Psoas muscle (tissue), 8 donors: ENCODE results near the gene UBAC2. TPM values are rescaled to one million over a fixed set of nuclear protein-coding genes. Genes with fewer than 3 reads are reported as not detected.

Experiments used
- ATAC-seq, 4 donors: fragments of 200-7000 bp; cut with Tn5 transposase; one replicate each; pipeline ENCODE4 v1.9.1; 2020; ENCODE audit warnings: moderate library complexity in 3 of 4, mild to moderate bottlenecking in 2 of 4
- DNase-seq, 2 donors: peaks; one replicate each; pipeline ENCODE4 v3.0.0-alpha.2; 2020
- H3K27ac ChIP-seq: fragments of 200-600 bp; one replicate; pipeline ENCODE4 v1.8.0; 2022
- H3K27me3 ChIP-seq, 3 donors: fragments of 200-600 bp in 1 of 3; one replicate each; pipeline versions ENCODE4 v1.6.1 to v1.8.0; 2013 to 2022; ENCODE audit warnings: low read length in 2 of 3, mild to moderate bottlenecking in 2 of 3, moderate library complexity in 1 of 3; ENCODE audit not compliant: insufficient read depth in 3 of 3
- H3K36me3 ChIP-seq, 2 donors: fragments of 200-600 bp in 1 of 2; one replicate each; pipeline versions ENCODE4 v1.6.1 to v1.8.0; 2013 to 2022; ENCODE audit warnings: low read depth in 1 of 2, mild to moderate bottlenecking in 1 of 2, moderate library complexity in 1 of 2; ENCODE audit not compliant: insufficient read depth in 1 of 2
- H3K4me1 ChIP-seq: fragments of 200-600 bp; one replicate; pipeline ENCODE4 v1.8.0; 2022
- H3K4me3 ChIP-seq: fragments of 200-600 bp; one replicate; pipeline ENCODE4 v1.8.0; 2022; ENCODE audit warnings: mild to moderate bottlenecking
- H3K9me3 ChIP-seq: fragments of 200-600 bp; one replicate; pipeline ENCODE4 v1.8.0; 2022
- WGBS, 3 donors: extraction: QIAGEN DNeasy Blood & Tissue Kit; methylation state at CpG; one replicate each; pipeline versions ENCODE4 v1.1.6 to v1.1.7; 2013; 5-methylcytosine and 5-hydroxymethylcytosine counted together
- intact Hi-C, 2 donors: fragments of 100-400 bp; cut with DNase I; formaldehyde crosslinking; loops; one replicate each; pipeline versions ENCODE4 v1.11.0 to v1.14.2; 2022
- polyA plus RNA-seq, 3 donors: library from polyadenylated mRNA; stranded (reverse); fragments of 200-250 nt; gene quantifications; one replicate each; pipeline ENCODE4 v1.2.3, GENCODE V29; 2013
- total RNA-seq, 4 donors: library from RNA; stranded (reverse); fragmentation: NEBNext Ultra II Directional in 2 of 4; extraction: Animal tissue kit (Norgen Biotek cat#: 25700) in 2 of 4; gene quantifications; one replicate each; pipeline versions ENCODE4 v1.2.1 to v1.2.4, GENCODE V29; 2021 to 2023
- TF ChIP-seq, protein P1 (sequence below): fragments of 200-600 bp; IDR thresholded peaks from one replicate; pipeline ENCODE4 v1.8.0; 2022; ENCODE audit warnings: antibody characterized with exemption
- donor health status: healthy with polysubstance abuse.
- donor health status: DM: no; HTN: no; CAD: no; lungs with moderate emphysema.
- donor health status: Bipolar disorder and iron deficiency.
- donor health status: healthy.
- donor health status: DM: yes; HTN: yes; CAD: no.
- donor health status: DM: no; HTN: no; CAD: no.
- donor health status: DM: no; HTN: no; CAD: no.
- donor health status: DM: yes; HTN: yes; CAD: no.

UBAC2 gene
- total and polyA plus RNA-seq, 7 donors: 54.1 to 97.1 (median 71.7) TPM

DNA sequence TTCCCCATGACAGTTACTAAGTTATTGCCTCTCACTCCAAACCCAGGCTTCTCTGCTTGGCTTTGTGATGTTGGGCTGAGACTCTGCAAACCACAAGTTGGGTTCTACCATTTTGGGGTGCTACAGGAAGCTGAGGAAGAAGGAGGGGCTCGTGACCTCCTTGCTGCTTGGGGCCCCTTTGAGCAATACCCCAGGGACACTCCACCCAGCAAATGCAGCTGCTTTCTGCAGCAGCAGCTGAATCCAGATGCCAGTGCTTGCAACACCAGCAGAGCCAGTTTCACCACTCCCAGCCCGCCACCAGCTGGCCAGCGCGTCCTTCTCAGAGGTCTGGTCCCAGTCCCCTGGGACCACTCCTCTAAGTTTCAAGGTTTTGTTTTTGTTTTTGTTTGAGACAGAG is 22.0 kb upstream of the UBAC2 start:
- intact Hi-C loops: loop anchor here (1.0 to 2.0 kb wide), 3 partner anchors 18 to 258 kb away; no protein-coding TSS in a partner anchor
- no peaks in the 10 kb centered on the region for H3K4me1 ChIP-seq
- DNase-seq: peak in 1 of 2 donors; percentile 74
- H3K36me3 ChIP-seq: no peaks in the 10 kb centered on the region
- no peak overlapping the region for H3K4me3 ChIP-seq
- H3K27ac ChIP-seq: no peak overlapping the region
- 45 to 65% (median 52%) methylated on average over 4 of the region's 4 CpGs for WGBS, 3 donors
- ATAC-seq: no peak
- TF ChIP-seq, protein P1, sequence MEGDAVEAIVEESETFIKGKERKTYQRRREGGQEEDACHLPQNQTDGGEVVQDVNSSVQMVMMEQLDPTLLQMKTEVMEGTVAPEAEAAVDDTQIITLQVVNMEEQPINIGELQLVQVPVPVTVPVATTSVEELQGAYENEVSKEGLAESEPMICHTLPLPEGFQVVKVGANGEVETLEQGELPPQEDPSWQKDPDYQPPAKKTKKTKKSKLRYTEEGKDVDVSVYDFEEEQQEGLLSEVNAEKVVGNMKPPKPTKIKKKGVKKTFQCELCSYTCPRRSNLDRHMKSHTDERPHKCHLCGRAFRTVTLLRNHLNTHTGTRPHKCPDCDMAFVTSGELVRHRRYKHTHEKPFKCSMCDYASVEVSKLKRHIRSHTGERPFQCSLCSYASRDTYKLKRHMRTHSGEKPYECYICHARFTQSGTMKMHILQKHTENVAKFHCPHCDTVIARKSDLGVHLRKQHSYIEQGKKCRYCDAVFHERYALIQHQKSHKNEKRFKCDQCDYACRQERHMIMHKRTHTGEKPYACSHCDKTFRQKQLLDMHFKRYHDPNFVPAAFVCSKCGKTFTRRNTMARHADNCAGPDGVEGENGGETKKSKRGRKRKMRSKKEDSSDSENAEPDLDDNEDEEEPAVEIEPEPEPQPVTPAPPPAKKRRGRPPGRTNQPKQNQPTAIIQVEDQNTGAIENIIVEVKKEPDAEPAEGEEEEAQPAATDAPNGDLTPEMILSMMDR: no peak
- peaks cover 5% of the 10 kb centered on the region for H3K9me3 ChIP-seq
- peaks cover 0 to 3% (median 0%) of the 10 kb centered on the region in 3 donors for H3K27me3 ChIP-seq

DNA sequence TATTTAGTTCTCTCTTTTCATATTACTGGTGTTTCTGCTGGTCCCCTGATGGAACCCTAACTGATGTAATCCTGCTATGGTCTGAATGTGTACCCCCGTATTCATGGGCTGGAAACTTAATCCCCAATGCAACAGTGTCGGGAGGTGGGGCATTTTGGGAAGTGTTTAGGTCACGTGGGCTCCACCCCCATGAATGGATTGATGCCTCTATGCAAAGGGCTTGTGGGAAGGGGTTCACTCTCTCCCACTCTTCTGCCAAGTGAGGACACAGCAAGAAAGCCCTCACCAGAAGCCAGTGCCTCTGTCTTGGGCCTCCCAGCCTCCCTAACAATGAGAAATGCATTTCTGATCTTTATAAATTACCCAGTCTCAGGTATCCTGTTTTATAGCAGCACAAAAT is 21.2 kb upstream of the UBAC2 start:
- Histone ChIP-seq H3K27ac (no peak overlapping the region), H3K4me3 (no peak overlapping the region), H3K36me3 (no peaks in the 10 kb centered on the region), H3K9me3 (peaks cover 5% of the 10 kb centered on the region), H3K4me1 (no peaks in the 10 kb centered on the region), H3K27me3 (no peaks in the 10 kb centered on the region)
- 56 to 60% (median 57%) methylated on average over 3 of the region's 3 CpGs for WGBS, 3 donors
- intact Hi-C loops: loop anchor here (1.0 to 2.0 kb wide), 3 partner anchors 17 to 257 kb away; no protein-coding TSS in a partner anchor
- TF ChIP-seq, protein P1: no peak
- ATAC-seq: no peak
- no peak for DNase-seq

DNA sequence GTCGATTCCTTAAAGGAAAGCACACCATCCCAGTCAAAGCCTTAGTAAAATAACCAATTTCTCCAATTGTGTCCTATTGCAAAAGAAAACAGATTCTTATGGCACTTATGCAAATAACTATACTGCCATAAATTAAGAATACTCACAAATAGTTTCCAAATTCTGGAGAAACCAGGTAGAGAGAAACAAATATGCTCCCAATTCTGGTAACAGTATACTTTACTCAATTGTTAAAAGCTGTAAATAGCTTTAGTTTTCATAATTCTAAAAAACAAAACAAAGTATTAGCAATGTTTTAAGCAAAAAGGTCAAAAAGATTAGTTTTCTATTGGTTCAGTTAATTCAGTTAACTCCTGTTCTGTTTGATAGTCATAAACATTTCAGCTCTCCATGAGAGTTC is 18.2 kb upstream of the UBAC2 start:
- no peak overlapping the region for H3K27ac ChIP-seq
- H3K4me1 ChIP-seq: no peaks in the 10 kb centered on the region
- DNase-seq: no peak
- H3K4me3 ChIP-seq: no peak overlapping the region
- peaks cover 5% of the 10 kb centered on the region for H3K9me3 ChIP-seq
- WGBS, 3 donors: 94 to 100% (median 100%) methylated on average over 1 of the region's 1 CpG
- intact Hi-C loops: no loop called here
- TF ChIP-seq, protein P1: no peak
- no peaks in the 10 kb centered on the region for H3K27me3 ChIP-seq
- no peaks in the 10 kb centered on the region for H3K36me3 ChIP-seq
- ATAC-seq: no peak

DNA sequence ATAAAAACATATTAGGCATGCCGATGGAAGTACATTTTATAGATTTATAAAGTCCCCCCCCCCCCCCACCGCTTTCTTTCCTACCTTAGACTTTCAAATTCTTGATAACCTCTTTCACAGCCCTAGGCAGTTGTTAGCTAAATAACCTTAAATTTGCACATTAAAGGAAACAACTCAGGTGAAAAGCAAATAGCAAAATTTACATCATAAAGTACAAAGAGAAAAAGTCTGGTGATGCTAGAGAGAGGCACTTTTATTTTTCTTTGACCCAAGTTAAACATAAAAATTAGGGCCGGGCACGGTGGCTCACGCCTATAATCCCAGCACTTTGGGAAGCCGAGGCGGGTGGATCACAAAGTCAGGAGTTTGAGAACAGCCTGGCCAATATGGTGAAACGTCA is 15.0 kb upstream of the UBAC2 start:
- no peaks in the 10 kb centered on the region for H3K36me3 ChIP-seq
- no peaks in the 10 kb centered on the region for H3K27me3 ChIP-seq
- no peak overlapping the region for H3K27ac ChIP-seq
- DNase-seq (no peak), ATAC-seq (no peak)
- WGBS, 3 donors: 61 to 70% (median 62%) methylated on average over 8 of the region's 8 CpGs
- H3K4me3 ChIP-seq: no peak overlapping the region
- H3K4me1 ChIP-seq: no peaks in the 10 kb centered on the region
- TF ChIP-seq, protein P1: no peak
- intact Hi-C loops: no loop called here
- peaks cover 5% of the 10 kb centered on the region for H3K9me3 ChIP-seq
